HG03469 (cell line): ENCODE results near the gene KIF2C.

Experiments used
- ATAC-seq: cut with Tn5 transposase; IDR thresholded peaks from one replicate; pipeline ENCODE4 v1.9.1; 2021; ENCODE audit warnings: mild to moderate bottlenecking, moderate library complexity, moderate number of reproducible peaks; ENCODE audit not compliant: unreplicated experiment

Gene KIF2C

DNA sequence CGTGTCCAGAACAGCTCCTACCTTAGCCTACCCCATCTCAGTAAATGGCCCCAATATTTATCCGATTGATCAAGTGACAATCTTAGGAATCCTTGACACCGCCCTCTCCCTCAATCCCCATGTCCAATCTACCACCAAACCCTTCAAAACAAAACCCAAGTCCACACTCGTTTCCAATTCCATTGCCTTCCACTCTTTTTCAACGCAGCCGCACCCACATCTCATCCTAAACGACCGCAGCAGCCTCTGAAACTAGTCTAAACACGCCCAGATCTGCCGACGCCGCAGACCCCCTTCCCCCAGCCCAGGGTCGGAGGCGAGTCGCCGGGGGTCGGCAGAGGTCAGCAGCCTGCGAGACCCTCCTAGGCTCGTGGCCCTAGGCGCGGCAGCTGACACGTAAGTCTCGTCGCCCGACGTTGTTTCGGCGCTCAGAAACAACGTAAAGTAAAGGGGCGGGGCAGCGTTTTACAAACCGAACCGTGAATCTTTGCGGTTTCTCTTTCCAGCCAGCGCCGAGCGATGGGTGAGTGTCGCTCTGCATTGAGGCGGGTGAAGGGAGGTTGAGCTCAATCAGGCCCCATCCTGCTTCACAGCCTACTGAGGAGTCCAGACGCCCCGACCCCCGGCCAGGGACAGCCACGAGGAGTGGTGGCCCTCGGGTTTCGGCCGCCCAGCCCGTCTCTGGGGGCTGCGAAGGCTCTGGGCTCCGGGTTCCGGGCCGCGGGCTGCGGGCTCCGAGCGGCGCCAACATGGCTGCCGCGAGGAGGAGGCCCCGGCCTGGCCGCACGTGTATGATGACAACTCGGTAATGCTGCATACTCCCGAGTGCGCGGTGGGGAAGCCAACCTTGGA, 35.7 kb downstream of the KIF2C start, which contains the start of gene RPS8:
TSS of gene RPS8 (plus strand) at position 463 of the 852 bp plus-strand sequence. CDS start at position 520, 57 bp downstream.
- peak; percentile 52 for ATAC-seq

DNA sequence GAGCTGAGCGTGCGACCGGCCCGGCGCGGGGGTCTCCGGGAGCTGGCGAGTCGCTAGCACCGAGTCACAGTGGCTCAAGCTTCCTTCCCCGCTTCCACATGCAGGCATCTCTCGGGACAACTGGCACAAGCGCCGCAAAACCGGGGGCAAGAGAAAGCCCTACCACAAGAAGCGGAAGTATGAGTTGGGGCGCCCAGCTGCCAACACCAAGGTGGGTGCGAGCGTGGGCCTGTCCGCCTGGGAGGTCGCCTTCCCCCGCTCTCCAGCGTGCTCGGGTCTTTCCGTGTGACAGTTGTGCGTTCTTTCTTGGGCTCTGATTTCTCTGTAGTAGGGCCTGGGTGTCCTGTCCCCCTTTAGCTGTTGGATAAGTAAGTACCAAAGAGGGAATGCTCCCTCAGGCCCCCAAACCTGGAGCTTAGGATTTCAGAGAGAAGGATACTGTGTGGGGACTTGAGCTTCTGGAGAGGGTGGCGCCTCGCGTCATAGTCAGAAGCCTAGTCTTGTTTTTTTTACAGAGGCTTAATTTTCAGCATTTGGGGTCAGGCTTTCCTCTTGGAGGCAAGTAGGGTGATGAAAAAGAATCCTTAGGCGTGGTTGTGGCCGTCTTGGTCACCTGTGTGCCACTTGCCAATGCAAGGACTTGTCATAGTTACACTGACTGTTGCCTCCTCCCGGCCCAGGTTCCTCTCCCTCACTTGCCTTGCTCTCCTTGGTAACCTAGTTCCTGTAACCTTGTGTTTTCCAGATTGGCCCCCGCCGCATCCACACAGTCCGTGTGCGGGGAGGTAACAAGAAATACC, 36.5 kb downstream of the KIF2C start:
- no peak for ATAC-seq

DNA sequence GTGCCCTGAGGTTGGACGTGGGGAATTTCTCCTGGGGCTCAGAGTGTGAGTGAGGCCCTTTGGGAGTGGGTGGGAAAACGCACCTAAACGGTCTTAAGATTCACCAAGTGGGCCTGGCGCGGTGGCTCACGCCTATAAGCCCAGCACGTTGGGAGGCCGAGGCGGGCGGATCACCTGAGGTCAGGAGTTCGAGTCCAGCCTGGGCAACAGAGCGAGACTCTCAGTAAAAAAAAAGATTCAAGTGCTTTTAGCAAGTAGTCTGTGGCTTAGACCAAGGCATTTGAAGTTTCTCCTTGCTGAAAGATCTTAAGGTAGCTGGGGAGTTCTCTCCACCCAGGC, 37.1 kb downstream of the KIF2C start:
- ATAC-seq = no peak

DNA sequence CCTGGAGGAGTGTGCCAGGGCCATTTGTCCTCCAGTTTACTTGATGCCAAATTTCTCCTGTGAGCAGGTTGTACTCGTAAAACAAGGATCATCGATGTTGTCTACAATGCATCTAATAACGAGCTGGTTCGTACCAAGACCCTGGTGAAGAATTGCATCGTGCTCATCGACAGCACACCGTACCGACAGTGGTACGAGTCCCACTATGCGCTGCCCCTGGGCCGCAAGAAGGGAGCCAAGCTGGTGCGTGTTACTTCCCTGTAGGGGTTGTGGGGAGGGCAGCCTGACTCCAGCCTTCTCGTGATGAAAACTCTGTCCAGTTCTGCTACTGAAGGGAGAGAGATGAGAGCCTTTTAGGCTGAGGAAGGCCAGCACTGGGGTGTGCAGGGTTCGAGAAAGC, 37.9 kb downstream of the KIF2C start:
- no peak for ATAC-seq

DNA sequence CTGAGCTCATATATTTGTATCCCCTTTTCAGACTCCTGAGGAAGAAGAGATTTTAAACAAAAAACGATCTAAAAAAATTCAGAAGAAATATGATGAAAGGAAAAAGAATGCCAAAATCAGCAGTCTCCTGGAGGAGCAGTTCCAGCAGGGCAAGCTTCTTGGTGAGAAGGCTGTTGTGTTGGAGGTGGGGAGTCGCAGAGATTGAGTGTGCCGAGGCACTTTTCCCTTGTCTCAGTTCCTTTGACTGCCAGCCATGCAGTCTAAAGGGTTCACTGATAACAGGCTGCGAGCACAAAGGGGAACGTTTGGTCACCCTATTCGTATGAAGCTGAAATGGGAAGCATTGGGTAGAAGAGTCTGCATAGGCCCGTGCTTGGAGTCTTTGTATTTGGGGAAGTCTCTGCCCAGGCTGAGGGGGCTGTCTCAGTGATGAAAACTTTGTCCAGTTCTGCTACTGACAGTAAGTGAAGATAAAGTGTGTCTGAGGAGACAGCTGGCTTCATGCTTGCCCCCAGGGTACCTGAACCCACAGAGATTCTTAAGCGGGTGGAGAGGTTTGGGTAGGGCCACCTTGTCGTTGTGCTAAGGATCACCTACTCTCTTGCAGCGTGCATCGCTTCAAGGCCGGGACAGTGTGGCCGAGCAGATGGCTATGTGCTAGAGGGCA, 38.5 kb downstream of the KIF2C start:
- no peak for ATAC-seq

DNA sequence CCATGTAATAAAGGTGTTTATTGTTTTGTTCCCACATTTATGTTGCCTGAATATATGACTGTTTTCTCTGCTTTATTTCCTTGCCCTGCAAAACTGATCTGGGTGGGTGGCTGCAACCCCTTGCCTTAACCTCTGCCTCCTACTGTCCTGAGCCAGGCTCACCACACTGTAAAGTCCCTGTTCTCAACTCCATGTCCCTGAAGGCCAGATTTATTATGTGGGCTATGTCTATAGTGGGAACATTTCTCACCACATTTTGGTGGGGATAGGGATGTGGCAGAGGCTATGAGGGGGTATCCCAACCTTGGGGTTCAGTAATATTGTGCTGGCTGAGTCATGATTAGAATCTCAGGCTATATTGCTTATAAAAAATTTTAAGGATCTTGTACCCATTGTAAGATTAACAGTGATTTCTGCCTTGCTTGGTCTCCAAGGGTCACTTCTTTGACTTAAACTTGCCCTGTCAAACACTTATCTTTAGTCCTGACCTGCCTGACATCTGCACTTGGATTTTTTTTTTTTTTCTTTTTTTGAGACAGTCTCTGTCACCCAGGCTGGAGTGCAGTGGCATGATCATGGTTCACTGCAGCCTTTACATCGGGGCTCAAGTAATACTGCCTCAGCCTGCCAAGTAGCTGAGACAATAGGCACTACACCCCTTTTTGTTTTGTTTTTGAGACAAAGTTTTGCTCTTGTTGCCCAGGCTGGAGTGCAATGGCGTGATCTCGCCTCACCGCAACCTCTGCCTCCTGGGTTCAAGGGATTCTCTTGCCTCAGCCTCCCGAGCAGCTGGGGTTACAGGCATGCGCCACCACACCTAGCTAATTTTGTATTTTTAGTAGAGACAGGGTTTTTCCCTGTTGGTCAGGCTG, 39.3 kb downstream of the KIF2C start:
- ATAC-seq = no peak

DNA sequence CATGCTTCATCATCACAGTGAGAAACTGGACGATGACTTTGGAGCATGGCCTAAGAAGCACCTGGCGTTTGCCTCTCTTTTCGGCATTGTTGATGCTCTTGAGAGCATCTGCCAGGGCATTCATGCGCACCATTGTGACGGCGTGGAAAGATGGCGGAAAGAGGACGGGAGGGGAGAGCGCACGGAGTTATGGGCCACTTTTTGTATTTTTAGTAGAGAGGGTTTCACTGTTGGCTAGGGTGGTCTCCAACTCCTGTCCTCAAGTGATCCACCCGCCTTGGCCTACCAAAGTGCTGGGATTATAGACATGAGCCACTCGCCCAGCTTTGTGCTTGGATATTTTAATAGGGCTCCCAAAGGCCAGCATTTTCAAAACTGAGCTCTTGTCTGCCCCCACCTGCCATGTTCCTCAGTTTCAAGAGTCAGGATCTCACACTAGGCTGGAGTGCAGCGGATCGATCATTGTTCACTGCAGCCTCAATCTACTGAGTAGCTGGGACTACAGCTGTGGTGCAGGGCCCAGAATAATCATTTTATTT, 41.0 kb downstream of the KIF2C start:
- ATAC-seq = no peak

DNA sequence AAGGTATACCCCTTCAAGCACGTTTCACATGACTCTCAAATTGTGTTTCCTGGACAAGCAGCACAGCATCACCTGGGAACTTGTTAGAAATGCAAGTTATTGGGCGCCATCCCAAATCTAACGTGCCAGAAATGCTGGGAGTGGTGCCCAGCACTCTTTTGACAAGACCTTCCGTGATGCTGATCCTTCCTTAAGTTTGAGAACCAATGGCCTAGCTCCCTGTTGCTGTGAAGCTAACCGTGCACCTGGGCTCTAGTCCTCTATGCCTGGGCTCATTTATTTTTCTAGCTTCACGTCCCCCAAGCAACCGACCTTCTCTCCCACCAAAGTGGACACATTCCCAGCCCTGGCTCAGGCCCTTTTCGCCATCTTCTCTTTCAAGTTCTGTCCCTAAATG, 44.1 kb downstream of the KIF2C start:
- ATAC-seq = no peak

DNA sequence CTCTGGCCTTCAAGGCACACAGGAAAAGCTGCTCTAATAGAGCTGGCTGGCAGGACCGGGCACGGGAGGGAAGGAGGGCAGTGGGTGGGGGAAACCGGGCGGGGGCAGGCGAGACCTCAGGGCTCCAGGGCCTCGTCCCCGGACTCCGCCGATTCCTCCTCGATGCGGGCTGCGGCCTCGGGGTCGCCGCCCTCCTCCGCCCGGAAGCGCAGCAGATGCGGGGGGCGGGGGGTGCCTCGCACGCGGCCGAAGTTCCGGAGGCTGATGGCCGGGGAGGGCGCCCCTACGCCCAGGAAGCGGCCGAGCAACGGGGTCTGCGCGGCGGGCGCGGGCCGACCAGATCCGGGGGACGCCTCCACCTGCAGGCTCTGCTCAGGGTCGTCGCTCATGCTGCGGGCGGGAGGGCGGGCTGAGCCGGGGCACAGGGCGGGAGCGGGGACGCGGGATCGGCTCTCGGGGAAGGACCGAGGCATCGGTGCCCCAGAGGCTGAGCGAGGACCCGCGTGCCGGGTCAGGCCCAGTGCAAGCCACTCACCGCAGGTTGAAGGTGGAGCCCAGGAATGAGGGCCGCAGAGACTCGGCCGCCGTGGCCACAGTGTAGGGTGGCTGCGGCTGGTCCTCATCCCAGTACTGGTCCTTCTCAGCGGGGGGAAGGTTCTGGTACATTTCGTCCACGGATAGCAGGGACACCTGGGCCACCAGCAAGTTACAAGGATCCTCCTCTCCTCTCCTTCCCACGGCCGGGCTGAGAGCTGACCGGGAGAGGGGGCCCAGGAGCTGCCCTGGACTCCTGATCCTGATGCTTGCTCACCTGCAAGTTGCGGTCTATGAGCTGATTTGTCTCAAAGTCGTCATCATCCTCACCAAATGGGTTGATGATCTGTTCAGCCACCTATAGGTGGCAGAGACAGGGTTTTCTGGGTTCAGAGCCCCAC, 44.7 kb downstream of the KIF2C start:
- ATAC-seq = no peak

DNA sequence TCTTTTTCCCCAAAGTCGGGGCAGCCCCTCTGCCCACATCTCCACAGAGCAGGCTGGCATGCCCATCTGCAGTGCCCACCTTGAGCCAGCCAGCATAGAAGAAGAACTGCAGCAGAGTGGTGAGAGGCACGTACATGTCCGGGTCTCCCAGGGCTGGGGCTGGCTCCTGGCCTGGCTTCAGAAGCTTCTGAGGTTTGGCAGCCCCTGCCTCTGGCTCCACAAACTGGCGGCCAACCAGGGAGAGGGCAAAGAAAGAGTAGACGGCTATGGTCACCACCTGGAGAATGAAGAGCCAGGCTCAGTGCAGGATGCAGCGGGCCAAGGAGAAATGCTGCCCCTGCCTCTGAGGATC, 45.4 kb downstream of the KIF2C start:
- ATAC-seq = no peak

DNA sequence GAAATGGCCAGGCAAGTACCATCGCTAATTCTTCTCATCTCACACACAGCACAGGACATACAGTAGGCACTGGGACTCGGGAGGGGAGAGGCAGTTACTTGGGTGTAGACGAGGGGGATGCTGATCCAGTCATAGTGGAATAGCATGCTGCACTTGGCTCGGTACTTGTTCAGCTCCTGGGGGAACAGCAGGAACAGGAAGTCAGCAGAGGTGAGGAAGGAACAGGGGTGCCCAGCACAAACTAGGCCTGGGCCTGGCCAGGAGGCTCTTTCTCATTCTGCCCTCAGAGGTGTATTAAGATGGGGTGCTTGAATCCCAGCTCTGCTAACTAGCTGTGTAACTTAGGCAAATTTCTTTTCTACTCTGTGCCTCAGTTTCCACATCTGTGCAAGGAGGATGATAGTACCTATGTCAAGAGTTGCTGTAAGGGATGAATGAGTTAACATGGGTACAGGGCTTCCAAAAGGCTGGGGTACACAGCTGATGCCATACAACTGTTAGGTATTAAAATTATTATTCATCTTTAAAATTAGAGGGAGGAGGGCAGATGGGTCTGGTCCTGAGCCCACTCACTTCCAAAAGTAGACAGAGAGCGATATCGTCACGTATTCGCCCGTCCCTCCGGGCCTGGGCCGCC, 46.0 kb downstream of the KIF2C start:
- ATAC-seq = no peak

DNA sequence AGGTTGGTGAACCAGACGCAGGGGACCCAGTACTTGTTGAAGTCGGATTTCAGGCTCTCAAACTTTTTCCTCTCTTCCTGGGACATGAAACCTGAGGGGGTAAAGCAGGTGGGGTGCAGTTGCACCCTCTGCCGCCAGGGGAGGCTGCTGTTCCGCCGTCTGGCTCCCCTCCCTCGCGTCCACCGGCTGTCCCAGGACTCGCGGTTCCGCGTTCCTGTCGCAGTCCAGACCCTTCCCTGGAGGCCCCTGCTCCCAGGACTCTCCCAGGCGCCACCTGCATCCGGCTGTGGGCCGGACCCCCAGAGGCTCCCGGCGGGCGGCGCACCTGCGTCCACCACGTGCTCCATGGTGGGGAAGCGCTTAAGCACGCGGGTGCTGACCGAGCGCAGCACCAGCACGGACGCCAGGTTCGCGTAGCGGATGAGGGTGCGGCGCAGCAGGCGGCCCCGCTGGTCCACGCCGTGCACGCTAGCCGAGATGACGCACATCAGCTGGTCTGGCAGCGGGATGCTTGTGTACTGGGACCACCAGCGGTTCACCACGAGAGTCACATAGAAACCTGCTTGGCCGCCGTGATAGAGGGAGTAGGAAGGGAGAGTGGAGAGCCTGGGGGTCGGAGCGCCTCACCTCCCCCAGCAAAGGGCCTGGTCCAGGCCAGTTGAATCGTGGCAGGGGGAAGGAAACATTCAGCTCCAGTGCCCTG, 46.7 kb downstream of the KIF2C start:
- peak; percentile 42 for ATAC-seq

DNA sequence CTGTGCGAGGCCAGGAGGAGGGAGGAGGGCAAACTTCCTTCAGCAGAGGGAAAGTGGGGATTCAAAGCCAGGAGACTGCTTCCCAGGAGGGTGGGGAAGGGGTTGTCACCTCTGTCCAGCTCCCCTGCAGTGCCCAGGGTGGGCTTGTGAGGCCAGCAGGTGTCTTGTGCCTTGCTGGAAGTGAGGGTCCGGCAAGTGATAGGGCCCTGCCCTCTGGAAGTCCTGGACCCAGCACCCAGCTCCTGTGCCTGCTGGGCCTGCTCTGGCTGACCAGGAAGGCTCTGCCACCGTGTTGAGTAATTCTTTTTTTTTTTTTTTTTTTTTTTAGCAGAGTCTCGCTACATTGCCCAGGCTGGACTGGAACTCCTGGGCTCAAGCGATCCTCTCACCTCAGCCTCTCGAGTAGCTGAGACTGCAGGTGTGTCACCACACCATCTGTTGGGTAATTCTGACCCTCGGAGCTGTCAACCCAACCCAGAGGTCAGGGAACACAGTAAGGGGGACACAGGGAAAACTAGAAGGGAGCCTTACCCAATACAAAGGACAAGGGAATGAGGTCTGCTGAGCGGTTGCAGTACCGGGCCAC, 47.3 kb downstream of the KIF2C start:
- ATAC-seq = no peak

DNA sequence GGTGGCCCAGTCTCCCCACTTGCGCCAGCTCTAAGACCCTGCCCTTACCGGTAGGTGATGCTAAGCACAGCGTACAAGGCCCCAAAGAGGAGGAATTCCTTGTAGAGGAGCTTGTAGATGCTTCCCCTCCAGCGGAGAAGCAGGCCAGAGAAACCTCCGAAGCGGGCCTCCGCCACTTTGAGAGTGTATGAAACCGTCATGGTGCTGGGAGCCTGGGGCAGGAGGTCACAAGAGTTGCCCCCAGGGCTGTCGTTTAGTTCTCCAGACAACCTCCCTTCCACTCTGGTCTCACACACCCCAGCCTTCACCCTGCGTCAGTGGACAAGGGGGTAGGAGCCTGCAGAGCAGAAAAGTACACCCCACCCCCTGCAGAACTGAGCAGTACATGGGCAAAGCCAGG, 47.9 kb downstream of the KIF2C start:
- no peak for ATAC-seq

DNA sequence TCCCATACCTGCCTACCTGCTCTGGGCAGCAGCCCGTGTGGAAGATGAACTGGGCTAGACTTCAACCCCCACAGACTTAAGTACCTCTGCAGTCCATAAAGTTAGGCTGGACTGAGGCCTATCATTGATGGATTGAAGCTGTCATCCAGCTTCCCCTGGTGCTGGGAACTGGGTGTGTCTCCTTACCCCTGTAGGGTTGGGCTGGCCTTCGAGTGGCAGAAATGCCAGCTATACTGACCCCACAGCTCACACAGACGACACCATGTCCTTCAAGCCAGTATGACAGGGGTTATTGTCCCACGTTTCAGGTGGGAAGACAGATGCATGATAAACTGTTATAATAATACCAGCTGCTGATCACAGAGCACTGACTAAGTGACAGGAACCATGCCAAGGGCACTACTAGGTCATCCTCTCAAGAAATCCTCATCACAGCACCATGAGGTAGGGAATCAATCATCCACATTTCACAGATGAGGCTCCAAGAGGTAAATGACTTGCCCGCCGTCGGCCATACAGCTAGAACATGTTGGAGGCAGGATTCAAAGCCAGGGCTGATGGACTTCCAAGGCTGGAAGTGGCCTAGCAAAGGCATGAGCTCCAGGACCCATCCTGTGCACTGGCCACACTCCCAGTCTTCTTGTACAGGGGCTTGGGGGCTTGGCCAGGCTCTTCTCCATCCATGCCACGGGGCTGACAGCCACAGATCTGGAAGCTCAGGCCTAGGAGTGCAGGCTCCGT, 48.7 kb downstream of the KIF2C start, which contains the start of gene BEST4:
TSS of gene BEST4 (minus strand) at position 51 of the 741 bp plus-strand sequence. CDS start 465 bp downstream, outside the sequence.
- no peak for ATAC-seq

DNA sequence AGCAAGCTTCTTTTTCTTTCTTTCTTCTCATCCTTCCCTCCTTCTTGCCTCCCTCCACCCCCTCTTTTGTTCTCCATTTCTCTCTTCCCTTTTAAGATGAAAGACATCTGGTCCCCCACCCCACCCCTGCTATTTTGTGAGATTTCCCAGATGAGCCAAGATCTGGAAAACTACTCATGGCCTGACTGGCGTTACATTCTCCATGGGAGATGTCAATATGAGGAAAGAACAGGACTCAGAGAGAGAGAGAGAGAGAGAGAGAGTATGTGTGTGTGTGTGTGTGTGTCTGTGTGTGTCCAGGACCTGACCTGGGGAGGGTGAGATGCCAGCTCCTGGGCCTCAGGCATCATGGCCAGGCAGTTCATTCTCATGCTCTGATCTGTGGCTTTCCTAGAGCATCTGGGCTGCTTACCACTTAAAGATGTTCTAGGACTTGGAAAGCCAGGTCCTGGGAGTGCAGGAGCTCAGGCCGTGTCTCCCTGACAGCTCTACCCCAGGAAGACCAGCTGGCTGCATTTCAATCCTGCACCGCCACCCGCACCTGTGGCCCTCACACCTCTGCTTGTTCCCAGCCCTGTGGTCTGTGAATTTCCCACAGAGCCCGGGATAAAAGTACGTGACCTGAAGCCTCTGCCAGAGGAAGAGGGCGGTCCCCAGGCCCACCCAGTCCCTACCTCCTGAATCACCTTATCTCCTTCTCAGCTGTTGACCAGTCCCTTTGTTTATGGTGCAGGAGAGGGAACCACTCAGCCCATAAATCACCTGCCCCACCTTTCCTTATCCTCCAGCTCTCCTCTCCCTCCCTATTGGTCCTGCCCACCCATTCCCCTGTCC, 51.5 kb downstream of the KIF2C start:
- no peak for ATAC-seq
